HT1080 (cell line): Measurements from ENCODE around the gene ANO9. TPM values are rescaled to one million over a fixed set of nuclear protein-coding genes. Genes with fewer than 3 reads are reported as not detected.
"Not testable (repeated sequence)": the region's sequence is repeated elsewhere in the genome, so short reads cannot be mapped to it uniquely, and the experiment has no call there.

ENCODE experiments used
- DNase-seq: peaks from one replicate; pipeline ENCODE4 v3.0.0-alpha.2; 2015; ENCODE audit warnings: low read depth
- total RNA-seq: library from RNA; depleted of rRNA; stranded (reverse); fragments of >200 nt; shearing (Covaris generic); gene quantifications from 2 replicates; pipeline ENCODE4 v1.2.3, GENCODE V29; 2014

Gene ANO9
- total RNA-seq, 1 experiment from 2014 or later: not detected

- DNase-seq: no peak
Measured at GRCh38 chr11:416757-417621, 24.8 kb downstream of the ANO9 start.

- DNase-seq: no peak
Measured at GRCh38 chr11:416051-416756, 25.6 kb downstream of the ANO9 start.

DNA sequence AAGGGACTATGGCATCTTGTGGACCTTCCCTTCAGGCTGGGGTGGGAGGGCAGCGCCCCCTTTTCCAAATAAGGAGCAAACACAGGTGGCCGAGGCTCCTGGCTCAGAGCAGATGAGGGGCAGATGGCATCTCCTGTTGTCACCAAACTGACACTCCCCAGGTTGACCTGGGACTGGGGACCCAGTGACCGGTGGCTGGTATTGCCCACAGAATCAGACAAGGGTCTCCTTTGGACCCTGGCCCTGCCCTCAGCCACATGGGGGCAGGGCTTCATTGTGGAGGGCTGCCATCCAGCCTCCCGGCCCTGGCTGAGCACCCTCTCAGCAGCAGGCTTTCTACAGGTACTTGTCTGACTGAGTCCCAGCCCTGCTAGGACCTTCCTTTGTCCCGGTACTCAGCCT lies 26.2 kb downstream of the ANO9 start:
- DNase-seq: no peak

DNA sequence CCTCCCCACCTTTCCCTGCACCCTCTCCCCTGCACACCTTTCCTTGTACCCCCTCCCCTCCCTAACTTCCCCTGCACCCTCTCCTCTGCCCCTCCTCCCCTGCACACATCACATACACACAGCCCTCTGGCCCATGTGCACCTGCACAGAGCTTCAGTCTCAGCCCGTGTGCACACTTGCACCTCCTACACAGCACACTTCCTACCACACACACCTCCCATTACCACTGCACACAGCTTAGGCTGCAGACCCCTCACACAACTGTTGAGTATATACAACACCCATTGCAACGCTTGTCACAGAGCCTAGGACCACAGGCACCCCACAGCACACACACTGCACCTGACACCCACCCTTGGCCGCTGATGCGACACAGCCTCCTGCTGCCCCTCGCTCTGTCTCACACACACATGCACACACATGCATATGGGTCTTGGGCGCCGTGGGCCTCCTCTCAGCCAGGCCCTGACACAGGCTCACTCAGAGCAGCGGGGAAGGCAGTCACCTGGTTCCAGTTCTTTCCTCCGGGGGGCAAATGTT lies 27.4 kb downstream of the ANO9 start:
- no peak for DNase-seq

DNA sequence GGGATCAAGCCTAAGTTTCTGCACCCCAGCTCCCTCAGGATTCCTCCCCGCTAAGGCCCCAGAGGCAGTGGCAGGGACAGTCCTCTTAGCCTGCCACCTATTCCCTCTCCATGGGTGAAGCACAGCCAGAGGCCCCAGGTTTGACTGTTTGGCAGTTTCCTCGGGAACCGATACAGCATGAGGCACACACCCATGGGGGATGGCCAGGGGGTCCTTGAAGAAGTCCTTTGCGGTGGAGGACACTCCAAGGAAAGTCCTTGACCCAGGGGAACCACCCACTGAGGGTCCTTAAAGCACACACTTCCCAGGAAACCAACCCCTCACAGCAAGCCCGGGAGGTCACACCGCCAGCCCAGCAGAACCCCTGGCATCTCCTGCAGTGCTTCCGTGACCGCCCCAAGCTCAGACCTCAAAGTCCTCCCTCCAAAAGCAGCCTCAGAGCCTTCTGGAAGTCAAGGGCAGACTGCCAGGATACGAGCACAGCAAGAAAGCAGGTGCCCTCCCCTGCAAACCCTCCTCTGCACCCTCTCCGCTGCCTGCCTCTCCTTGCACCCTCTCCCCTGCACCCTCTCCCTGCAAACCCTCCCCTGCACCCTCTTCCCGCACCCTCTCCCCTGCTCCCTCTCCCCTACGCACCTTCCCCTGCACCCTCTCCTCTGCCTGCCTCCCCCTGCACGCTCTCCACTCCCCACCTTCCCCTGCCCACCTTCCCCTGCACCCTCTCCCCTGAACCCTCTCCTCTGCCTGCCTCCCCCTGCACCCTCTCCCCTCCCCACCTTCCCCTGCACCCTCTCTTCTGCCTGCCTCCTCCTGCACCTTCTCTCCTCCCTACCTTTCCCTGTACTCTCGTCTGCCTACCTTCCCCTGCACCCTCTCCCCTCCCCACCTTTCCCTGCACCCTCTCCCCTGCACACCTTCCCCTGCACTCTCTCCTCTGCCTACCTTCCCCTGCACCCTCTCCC lies 28.4 kb downstream of the ANO9 start:
- no peak for DNase-seq

- no peak for DNase-seq
Measured at GRCh38 chr11:412641-413119, 29.1 kb downstream of the ANO9 start.

DNA sequence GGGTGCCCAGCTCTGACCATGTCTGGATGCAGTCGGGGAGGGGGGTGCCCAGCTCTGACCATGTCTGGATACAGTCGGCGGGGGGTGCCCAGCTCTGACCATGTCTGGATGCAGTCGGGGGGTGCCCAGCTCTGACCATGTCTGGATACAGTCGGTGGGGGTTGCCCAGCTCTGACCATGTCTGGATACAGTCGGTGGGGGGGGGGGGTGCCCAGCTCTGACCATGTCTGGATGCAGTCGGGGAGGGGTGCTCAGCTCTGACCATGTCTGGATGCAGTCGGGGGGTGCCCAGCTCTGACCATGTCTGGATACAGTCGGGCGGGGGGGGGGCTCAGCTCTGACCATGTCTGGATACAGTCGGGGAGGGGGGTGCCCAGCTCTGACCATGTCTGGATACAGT lies 30.3 kb downstream of the ANO9 start:
- DNase-seq: not testable (repeated sequence)

DNA sequence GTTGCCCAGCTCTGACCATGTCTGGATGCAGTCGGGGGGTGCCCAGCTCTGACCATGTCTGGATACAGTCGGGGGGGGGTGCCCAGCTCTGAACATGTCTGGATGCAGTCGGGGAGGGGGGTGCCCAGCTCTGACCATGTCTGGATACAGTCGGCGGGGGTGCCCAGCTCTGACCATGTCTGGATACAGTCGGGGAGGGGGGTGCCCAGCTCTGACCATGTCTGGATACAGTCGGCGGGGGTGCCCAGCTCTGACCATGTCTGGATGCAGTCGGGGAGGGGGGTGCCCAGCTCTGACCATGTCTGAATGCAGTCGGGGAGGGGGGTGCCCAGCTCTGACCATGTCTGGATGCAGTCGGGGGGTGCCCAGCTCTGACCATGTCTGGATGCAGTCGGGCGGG lies 31.1 kb downstream of the ANO9 start:
- not testable (repeated sequence) for DNase-seq

DNA sequence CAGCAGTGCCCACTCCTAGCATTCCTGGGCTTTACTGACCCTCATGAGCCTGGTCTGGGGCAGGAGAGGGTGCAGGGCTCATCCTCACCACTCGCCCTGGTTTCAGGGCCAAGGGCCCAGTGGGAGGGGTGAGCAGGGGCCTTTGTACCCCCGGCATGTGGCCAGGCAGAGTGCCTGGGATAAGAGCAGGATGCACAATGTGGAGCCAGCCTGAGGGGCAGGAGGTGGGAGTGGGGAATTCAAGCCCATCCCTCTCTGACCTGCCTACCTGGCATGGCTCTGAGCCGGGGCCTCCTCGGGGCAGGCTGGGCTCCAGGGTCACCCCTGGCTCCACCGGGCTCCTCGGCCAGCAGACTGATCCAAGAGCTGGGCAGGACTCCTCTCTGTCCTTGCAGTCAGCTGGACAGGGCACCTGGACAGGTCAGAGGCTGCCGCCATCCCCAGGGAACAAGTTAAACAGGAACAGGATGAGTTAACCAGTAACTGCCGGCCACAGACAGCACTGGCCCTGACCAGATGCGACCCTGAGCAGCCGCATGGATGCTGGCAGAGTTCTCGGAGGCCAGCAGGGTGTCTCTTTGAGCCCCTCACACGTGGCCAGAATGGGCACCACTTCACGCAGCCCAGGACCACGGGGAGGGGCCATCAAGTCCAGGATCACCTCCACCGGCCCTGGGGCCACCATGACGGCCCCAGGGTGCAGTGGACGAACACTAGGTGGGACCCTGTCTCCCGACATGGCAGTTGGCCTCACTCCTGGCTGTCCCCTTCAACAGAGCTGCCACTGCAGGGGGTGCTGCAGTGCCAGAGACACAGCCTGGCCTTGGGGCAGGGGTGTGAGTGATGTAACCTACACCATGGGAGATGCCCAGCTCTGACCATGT lies 32.0 kb downstream of the ANO9 start:
- no peak for DNase-seq

GRCh38 chr11:409008-409599 lies 32.7 kb downstream of the ANO9 start:
- no peak for DNase-seq

DNA sequence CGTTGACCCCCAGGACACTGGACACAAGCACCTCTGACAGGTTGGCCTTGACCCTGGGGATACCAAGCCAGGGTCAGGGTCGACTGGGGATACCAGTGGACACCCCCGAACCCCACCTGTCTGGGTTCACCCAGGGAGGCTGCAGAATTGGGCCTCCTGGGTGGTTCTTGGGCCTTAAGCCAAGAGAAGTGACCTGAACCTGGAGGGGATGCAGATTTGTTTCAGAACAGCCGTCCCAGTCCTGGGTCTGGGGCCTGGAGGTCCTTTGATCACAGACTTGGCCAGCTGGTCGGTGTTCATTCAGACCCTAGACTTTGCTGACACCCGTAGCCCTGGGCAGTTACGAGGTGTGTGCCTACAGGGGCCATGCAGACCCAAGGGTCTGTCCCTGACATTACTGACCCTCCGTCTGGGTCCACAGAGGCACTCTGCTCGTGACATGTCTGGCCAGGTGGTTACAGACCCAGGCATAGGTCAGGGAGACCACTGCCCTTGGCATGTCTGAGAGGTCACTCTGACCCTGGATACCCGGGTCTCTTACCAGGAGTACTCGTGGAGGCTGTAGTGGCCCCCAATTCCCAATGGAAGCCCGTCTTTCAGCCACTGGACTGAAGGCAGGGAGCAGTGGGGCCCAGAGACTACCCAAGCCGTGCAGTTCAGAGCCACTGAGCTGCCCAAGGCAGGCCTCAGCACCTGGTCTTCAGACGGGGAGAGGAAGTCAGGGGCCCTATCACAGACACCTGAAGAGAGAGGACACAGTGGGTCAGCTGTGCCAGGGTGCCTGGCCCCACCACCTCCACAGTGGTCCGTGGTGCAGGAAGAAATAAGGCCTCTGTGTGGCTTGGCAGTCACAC lies 33.4 kb downstream of the ANO9 start:
- no peak for DNase-seq

GRCh38 chr11:407651-408123 lies 34.1 kb downstream of the ANO9 start:
- DNase-seq: no peak

- DNase-seq: no peak
Measured at GRCh38 chr11:406796-407650, 34.8 kb downstream of the ANO9 start.

DNA sequence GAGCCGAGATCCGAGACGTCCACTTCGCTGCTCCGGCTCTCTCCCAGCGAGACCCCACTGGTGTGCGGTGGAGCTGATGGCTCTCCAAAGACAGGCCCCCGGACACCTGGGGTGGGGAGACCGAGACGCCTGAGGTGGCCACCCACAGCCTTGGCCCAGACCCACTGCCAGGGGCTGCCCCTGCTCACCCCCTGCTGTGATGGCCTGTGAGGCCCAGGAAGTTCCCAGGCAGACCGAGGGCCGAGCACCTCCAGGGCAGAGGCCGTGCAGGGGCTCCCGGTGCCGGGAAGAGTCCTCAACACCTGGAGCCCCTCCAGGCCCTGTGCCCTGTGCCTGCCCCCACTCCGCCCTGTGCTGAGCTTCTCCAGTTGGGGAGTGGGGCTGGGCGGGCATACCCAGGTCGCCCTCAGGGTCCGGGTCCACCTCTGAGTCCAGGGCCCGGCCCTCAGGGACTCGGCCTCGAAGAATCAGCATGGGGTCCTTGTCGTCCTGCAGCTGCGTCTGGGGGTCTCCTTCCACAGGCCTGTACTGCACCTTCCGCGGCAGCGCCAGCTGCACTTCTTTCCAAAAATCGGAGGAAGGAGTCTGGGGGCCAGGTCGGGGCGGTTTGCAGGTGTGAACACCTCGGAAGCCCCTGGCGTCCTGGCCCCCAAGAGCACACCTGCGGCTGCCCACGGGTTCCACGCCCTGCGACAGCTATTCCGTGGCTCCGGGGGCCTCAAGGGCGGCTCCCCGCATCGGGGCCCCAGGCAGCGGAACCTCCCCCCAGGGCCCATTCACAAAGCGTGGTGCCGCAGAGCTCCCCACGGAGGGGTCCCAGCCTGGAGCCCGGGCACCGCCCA lies 35.6 kb downstream of the ANO9 start:
- DNase-seq: no peak

DNA sequence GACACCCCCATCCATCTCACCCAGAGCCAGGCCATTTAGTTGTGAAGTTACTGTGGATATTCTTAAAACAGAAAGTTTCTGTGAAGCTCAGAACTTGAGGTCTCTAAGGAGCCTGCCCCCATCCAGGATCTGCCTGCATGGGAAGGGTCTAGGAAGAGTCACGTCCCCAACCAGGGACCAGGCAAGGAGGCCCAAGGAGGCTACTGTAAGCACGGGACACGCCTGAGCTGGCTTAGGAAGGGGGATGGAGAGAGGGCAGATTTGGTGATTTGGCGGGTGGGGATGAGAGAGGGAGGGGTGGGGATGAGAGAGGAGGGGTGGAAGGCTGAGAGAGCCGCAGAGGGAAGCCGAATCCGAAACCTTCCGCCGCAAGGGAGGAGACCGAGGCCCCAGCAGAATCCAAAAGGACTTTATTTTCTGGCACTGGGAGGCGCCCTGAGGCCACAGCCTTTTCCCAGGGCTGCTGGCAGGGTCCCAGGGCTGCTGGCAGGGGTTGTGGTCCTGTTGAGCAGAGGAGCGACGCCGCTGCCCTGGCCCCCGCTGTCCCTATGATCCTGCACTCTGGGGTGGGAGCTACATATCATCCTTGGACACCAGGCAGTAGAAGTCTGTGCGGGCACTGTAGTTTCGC lies 36.4 kb downstream of the ANO9 start:
- DNase-seq: no peak
